Activated B cell treated with CpG ODN at 0.5 μM for 24 hours (primary cell): ENCODE measurements around the gene SNCAIP. TPM values are rescaled to one million over a fixed set of nuclear protein-coding genes. Genes with fewer than 3 reads are reported as not detected.

Source experiments
- ATAC-seq: fragments of 200-7000 bp; cut with Tn5 transposase; one replicate; pipeline ENCODE4 v1.10.0; 2021; ENCODE audit warnings: low read depth, mild to moderate bottlenecking, moderate library complexity
- CTCF ChIA-PET: fragments of 350-600 bp; sonication (Branson Sonifier 250); formaldehyde crosslinking; loops from one replicate; lab custom pipeline; 2021; ENCODE audit warnings: antibody characterized with exemption; lab: Charles Lee
- POLR2A ChIA-PET: fragments of 350-600 bp; sonication (Branson Sonifier 250); formaldehyde crosslinking; loops from one replicate; lab custom pipeline; 2021; ENCODE audit warnings: antibody characterized with exemption; lab: Charles Lee
- DNase-seq: peaks from one replicate; pipeline ENCODE4 v3.0.0; 2022
- H3K27ac Mint-ChIP-seq: one replicate; pipeline ENCODE4 v1.8.0; 2020; ENCODE audit warnings: mixed read lengths
- H3K27me3 Mint-ChIP-seq: one replicate; pipeline ENCODE4 v1.8.0; 2021; ENCODE audit warnings: mixed read lengths
- H3K36me3 Mint-ChIP-seq: one replicate; pipeline ENCODE4 v1.8.0; 2021; ENCODE audit warnings: low read depth, mixed read lengths
- H3K4me1 Mint-ChIP-seq: one replicate; pipeline ENCODE4 v1.8.0; 2021; ENCODE audit warnings: mixed read lengths
- H3K4me3 Mint-ChIP-seq: one replicate; pipeline ENCODE4 v1.8.0; 2020; ENCODE audit warnings: mild to moderate bottlenecking, mixed read lengths
- H3K9me3 Mint-ChIP-seq: one replicate; pipeline ENCODE4 v1.8.0; 2020; ENCODE audit warnings: mixed read lengths
- intact Hi-C: fragments of 100-400 bp; cut with micrococcal nuclease; formaldehyde crosslinking; loops from one replicate; pipeline ENCODE4 v1.15.1; 2024
- total RNA-seq: library from RNA; stranded (reverse); gene quantifications from 2 replicates; pipeline ENCODE4 v1.2.3, GENCODE V29; 2022
- TF ChIP-seq, protein P1 (sequence below): fragments of 200-600 bp; IDR thresholded peaks from one replicate; pipeline ENCODE4 v1.8.0; 2022; ENCODE audit warnings: antibody characterized with exemption, mild to moderate bottlenecking

SNCAIP gene
- total RNA-seq, 1 donor from 2014 or later: not detected

DNA sequence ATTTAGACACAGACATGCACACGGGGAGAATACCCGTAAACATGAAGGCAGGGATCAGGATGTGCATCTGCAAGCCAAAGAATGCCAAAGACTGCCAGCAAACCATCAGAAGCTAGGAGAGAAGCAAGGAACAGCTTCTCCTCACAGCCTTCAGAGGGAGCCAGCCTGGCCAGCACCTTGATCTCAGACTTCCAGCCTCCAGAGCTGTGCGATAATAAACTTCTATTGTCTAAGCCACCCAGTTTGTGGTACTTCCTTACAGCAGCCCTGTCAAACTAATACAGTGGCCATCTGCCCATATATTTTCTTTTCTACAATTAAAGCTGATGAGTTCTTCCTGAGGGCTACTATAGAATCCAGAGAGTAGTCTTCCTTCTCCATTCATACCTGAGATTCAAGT is 135.0 kb downstream of the SNCAIP start:
- H3K27ac Mint-ChIP-seq: no peak overlapping the region
- H3K36me3 Mint-ChIP-seq: no peaks in the 10 kb centered on the region
- TF ChIP-seq, protein P1, sequence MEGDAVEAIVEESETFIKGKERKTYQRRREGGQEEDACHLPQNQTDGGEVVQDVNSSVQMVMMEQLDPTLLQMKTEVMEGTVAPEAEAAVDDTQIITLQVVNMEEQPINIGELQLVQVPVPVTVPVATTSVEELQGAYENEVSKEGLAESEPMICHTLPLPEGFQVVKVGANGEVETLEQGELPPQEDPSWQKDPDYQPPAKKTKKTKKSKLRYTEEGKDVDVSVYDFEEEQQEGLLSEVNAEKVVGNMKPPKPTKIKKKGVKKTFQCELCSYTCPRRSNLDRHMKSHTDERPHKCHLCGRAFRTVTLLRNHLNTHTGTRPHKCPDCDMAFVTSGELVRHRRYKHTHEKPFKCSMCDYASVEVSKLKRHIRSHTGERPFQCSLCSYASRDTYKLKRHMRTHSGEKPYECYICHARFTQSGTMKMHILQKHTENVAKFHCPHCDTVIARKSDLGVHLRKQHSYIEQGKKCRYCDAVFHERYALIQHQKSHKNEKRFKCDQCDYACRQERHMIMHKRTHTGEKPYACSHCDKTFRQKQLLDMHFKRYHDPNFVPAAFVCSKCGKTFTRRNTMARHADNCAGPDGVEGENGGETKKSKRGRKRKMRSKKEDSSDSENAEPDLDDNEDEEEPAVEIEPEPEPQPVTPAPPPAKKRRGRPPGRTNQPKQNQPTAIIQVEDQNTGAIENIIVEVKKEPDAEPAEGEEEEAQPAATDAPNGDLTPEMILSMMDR: no peak
- DNase-seq: no peak
- H3K4me3 Mint-ChIP-seq: no peak overlapping the region
- CTCF ChIA-PET: no interaction called here
- intact Hi-C loops: no loop called here
- no peaks in the 10 kb centered on the region for H3K9me3 Mint-ChIP-seq
- H3K4me1 Mint-ChIP-seq: no peaks in the 10 kb centered on the region
- ATAC-seq: no peak
- POLR2A ChIA-PET: no interaction called here
- H3K27me3 Mint-ChIP-seq: peaks cover 3% of the 10 kb centered on the region

DNA sequence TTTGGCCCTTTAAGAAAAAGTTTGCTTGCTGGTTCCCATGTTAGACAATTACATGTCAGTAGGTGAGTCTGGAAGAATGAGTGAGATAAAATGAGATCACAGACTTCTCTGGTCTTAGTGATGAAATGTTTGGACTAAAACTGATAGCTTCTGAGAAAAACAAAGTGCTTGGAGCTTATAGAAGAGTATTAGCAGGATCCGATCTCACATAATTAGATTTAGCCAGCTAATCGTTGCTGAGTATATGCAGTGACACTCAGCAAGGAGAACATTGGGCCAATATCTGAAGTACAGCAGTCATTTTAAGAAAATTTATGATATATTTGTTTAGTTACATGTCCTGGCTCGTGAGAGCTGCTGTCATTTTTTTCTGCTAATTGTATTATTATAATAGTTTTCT is 135.8 kb downstream of the SNCAIP start:
- ATAC-seq (no peak), DNase-seq (no peak)
- TF ChIP-seq, protein P1: no peak
- no peak overlapping the region for H3K4me3 Mint-ChIP-seq
- no peaks in the 10 kb centered on the region for H3K9me3 Mint-ChIP-seq
- H3K36me3 Mint-ChIP-seq: no peaks in the 10 kb centered on the region
- CTCF ChIA-PET: no interaction called here
- POLR2A ChIA-PET: no interaction called here
- H3K4me1 Mint-ChIP-seq: no peaks in the 10 kb centered on the region
- H3K27ac Mint-ChIP-seq: no peak overlapping the region
- H3K27me3 Mint-ChIP-seq: peaks cover 3% of the 10 kb centered on the region
- intact Hi-C loops: no loop called here

DNA sequence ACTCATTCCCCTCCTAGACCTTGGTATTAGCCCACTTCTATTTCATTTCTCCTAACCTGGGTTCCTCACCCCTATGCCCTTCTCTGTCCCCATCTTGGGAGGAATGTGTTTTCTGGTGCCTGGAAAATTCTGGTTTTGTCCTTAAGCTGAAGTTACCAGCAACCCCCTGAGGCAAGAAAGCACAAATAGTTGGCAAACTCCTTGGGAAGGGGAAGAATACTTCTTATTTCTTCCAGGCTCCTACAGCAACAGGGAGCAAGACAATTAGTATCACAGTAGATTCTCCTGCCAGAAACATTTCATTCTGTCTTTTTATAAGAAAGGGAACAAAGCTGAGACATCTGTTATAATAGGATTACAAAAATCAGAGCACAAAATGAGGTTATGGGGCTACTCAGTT is 142.5 kb downstream of the SNCAIP start:
- no peak for DNase-seq
- ChIA-PET POLR2A (no interaction called here), CTCF (no interaction called here)
- no peaks in the 10 kb centered on the region for H3K4me1 Mint-ChIP-seq
- H3K27me3 Mint-ChIP-seq: peaks cover 7% of the 10 kb centered on the region
- TF ChIP-seq, protein P1: no peak
- H3K27ac Mint-ChIP-seq: no peak overlapping the region
- H3K4me3 Mint-ChIP-seq: no peak overlapping the region
- H3K36me3 Mint-ChIP-seq: no peaks in the 10 kb centered on the region
- no peak for ATAC-seq
- intact Hi-C loops: no loop called here
- H3K9me3 Mint-ChIP-seq: no peaks in the 10 kb centered on the region

DNA sequence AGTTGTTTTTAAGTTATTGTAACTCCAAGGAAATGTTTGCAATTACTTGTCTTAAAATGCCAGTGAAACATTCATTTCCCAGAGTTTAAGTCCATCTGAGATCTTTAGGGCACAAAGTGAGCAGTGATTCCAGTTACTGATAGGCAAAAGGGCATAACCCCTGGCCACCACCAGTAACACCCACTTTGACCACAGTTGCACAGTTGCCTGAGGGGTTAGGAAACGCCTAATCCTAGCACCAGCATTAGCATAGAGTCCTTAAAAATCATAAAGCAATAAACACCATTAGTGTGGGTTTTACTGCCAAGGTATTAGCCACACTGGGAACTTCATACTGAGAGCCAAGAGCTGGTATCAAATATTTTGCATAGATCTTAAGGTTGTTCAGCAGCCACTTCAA is 143.9 kb downstream of the SNCAIP start:
- Mint-ChIP-seq H3K9me3 (no peaks in the 10 kb centered on the region), H3K27ac (no peak overlapping the region), H3K4me3 (no peak overlapping the region), H3K27me3 (peaks cover 9% of the 10 kb centered on the region), H3K36me3 (no peaks in the 10 kb centered on the region), H3K4me1 (no peaks in the 10 kb centered on the region)
- intact Hi-C loops: no loop called here
- ChIA-PET CTCF (no interaction called here), POLR2A (no interaction called here)
- DNase-seq: no peak
- TF ChIP-seq, protein P1: no peak
- ATAC-seq: no peak

DNA sequence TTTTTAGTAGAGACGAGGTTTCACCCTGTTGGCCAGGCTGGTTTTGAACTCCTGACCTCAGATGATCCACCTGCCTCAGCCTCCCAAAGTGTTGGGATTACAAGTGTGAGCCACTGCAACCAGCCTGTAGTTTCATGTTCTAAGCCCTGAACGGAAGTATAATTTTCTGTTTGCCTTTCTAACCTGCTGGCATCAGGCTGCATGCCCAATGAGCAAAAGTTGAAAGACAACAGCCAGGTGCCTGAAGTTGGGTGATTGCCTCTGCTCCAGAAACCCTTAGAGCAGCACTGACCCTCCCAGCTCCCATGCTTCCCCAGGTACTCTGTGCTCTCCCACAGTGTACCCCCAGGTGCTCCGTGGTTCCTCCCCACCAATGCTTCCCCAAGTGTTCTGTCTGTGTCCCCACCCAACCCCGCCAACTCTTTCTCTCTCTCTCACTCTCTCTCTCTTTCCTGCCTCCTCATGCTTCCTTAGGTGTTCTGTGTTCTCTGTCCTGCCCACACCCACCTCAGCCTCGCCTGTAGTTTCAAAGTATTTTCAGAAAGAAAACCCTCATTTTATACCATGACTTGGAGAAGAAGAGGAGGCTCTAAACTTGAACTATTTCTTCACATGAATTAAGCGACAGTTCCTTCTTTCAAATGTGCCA is 145.3 kb downstream of the SNCAIP start:
- intact Hi-C loops: no loop called here
- no peaks in the 10 kb centered on the region for H3K4me1 Mint-ChIP-seq
- DNase-seq: no peak
- H3K27me3 Mint-ChIP-seq: peaks cover 10% of the 10 kb centered on the region
- CTCF ChIA-PET: no interaction called here
- no peak overlapping the region for H3K4me3 Mint-ChIP-seq
- H3K36me3 Mint-ChIP-seq: no peaks in the 10 kb centered on the region
- H3K27ac Mint-ChIP-seq: no peak overlapping the region
- ATAC-seq: no peak
- POLR2A ChIA-PET: no interaction called here
- H3K9me3 Mint-ChIP-seq: no peaks in the 10 kb centered on the region
- TF ChIP-seq, protein P1: no peak
